Subcutaneous abdominal adipose tissue (tissue), 5 donors: ENCODE measurements around the gene STX10.

ENCODE experiments used
- H3K27ac ChIP-seq: one replicate; pipeline ENCODE4 v1.7.0; 2013; ENCODE audit warnings: low read depth, mild to moderate bottlenecking, inconsistent platforms, low read length, moderate library complexity
- H3K27me3 ChIP-seq, 5 donors: one replicate each; pipeline ENCODE4 v1.7.0; 2013; ENCODE audit warnings: low read length in 5 of 5, inconsistent platforms in 1 of 5; ENCODE audit not compliant: control insufficient read depth in 5 of 5, insufficient read depth in 4 of 5
- H3K36me3 ChIP-seq, 5 donors: one replicate each; pipeline ENCODE4 v1.7.0; 2013; ENCODE audit warnings: low read length in 5 of 5; ENCODE audit not compliant: control insufficient read depth in 5 of 5, insufficient read depth in 5 of 5
- H3K4me1 ChIP-seq, 5 donors: one replicate each; pipeline ENCODE4 v1.7.0; 2013; ENCODE audit warnings: low read length in 5 of 5, mild to moderate bottlenecking in 3 of 5, moderate library complexity in 1 of 5; ENCODE audit not compliant: control insufficient read depth in 5 of 5, insufficient read depth in 5 of 5
- H3K4me3 ChIP-seq, 5 donors: one replicate each; pipeline ENCODE4 v1.7.0; 2013; ENCODE audit warnings: low read length in 5 of 5, low read depth in 1 of 5
- H3K9ac ChIP-seq, 5 donors: one replicate each; pipeline ENCODE4 v1.7.0; 2013; ENCODE audit warnings: low read length in 5 of 5, mild to moderate bottlenecking in 4 of 5, moderate library complexity in 3 of 5
- H3K9me3 ChIP-seq, 5 donors: one replicate each; pipeline ENCODE4 v1.7.0; 2013; ENCODE audit warnings: low read length in 5 of 5; ENCODE audit not compliant: control insufficient read depth in 5 of 5
- donor health status: healthy.
- donor health status: healthy.
- donor health status: healthy.
- donor health status: healthy.
- donor health status: healthy.

Gene STX10

GRCh38 chr19:13165162-13165997, 15.2 kb upstream of the STX10 start:
- Histone ChIP-seq H3K4me3 (peak overlapping the region in 1 of 5 donors; percentile 52), H3K9ac (peak overlapping the region in 4 of 5 donors; percentile 21 to 69 (median 52)), H3K27ac (peak overlapping the region; percentile 98), H3K36me3 (no peaks in the 10 kb centered on the region), H3K9me3 (no peaks in the 10 kb centered on the region), H3K4me1 (peaks cover 17 to 68% (median 49%) of the 10 kb centered on the region in 5 donors), H3K27me3 (no peaks in the 10 kb centered on the region)

DNA sequence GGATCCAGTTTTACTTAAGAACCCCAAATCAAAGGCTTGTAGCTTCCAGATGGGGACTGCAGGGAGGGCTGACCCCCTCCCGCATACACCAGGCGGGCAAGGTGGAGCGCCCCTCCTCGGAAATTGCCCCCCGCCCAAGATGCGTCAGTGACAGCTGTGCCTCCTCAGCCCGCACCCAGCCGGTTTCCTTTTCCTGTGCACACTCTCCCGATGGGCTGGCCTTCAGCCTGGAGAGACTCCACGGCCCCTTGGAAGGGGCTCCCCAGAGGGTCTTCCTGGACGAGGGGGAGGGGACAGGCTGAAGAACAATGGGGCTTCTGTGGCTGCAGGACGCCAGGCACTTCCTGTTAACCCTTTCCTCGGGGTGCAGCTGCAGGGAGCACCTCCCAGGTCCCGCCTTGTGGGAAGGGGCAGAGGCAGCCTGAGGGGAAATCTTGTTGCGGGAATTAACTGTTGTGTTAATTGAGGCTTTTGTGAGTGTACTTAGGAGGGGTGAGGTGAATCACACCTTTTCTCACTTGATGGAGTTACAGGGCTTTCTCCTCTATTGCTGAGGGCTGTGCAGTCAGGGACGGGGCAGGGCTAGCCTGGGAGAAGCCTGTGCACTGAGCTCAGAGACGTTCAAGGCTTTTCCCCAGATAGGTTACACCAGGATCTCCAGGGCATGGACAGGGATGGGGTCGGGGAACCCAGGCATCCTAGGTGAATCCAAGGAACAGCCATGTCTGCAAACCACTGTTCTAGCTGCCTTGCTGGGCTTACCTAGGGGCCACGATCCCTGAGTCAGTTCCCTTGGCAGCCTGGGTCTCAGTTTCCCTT, 14.4 kb upstream of the STX10 start:
- peak overlapping the region; percentile 98 for H3K27ac ChIP-seq
- peak overlapping the region; percentile 21 to 69 (median 45) for H3K9ac ChIP-seq
- H3K9me3 ChIP-seq: no peaks in the 10 kb centered on the region
- peaks cover 15 to 65% (median 49%) of the 10 kb centered on the region in 5 donors for H3K4me1 ChIP-seq
- H3K36me3 ChIP-seq: no peaks in the 10 kb centered on the region
- H3K27me3 ChIP-seq: no peaks in the 10 kb centered on the region
- H3K4me3 ChIP-seq: peak overlapping the region in 2 of 5 donors; percentile 31 to 52

- H3K9me3 ChIP-seq: no peaks in the 10 kb centered on the region
- H3K9ac ChIP-seq: peak overlapping the region; percentile 66 to 93 (median 86)
- peak overlapping the region; percentile 98 for H3K27ac ChIP-seq
- no peaks in the 10 kb centered on the region for H3K27me3 ChIP-seq
- H3K4me3 ChIP-seq: peak overlapping the region; percentile 49 to 71 (median 63)
- H3K36me3 ChIP-seq: no peaks in the 10 kb centered on the region
- peaks cover 15 to 63% (median 49%) of the 10 kb centered on the region in 5 donors for H3K4me1 ChIP-seq
Observed at GRCh38 chr19:13163609-13164342, 13.6 kb upstream of the STX10 start.

GRCh38 chr19:13162724-13163608, 12.8 kb upstream of the STX10 start:
- Histone ChIP-seq H3K4me3 (peak overlapping the region; percentile 49 to 73 (median 63)), H3K27me3 (no peaks in the 10 kb centered on the region), H3K9me3 (no peaks in the 10 kb centered on the region), H3K36me3 (no peaks in the 10 kb centered on the region), H3K9ac (peak overlapping the region; percentile 66 to 93 (median 86)), H3K27ac (peak overlapping the region; percentile 98), H3K4me1 (peaks cover 15 to 56% (median 44%) of the 10 kb centered on the region in 5 donors)

- H3K9ac ChIP-seq: no peak overlapping the region
- no peaks in the 10 kb centered on the region for H3K36me3 ChIP-seq
- no peaks in the 10 kb centered on the region for H3K9me3 ChIP-seq
- H3K27me3 ChIP-seq: no peaks in the 10 kb centered on the region
- H3K27ac ChIP-seq: no peak overlapping the region
- H3K4me1 ChIP-seq: peaks cover 16 to 55% (median 37%) of the 10 kb centered on the region in 5 donors
- no peak overlapping the region for H3K4me3 ChIP-seq
Observed at GRCh38 chr19:13160557-13160956, 10.4 kb upstream of the STX10 start.

DNA sequence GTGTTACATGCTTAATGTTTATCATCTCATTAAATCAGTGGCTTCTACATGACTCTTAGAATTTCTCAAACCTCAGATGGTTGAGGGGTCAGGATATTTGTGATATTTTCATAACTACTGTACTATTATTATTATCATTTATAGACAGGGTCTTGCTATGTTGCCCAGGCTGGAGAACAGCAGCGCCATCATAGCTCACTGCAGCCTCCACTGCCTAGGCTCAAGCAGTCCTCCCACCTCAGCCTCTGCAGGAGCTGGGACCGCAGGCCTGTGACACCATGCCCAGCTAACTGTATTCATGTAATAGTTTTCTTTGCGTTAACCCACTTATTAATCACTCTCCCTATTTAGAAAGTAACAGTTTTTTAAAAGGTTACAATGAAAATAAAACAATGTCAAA, 9.5 kb upstream of the STX10 start:
- no peak overlapping the region for H3K27ac ChIP-seq
- no peaks in the 10 kb centered on the region for H3K9me3 ChIP-seq
- no peak overlapping the region for H3K9ac ChIP-seq
- H3K27me3 ChIP-seq: no peaks in the 10 kb centered on the region
- peaks cover 16 to 53% (median 37%) of the 10 kb centered on the region in 5 donors for H3K4me1 ChIP-seq
- no peaks in the 10 kb centered on the region for H3K36me3 ChIP-seq
- no peak overlapping the region for H3K4me3 ChIP-seq

DNA sequence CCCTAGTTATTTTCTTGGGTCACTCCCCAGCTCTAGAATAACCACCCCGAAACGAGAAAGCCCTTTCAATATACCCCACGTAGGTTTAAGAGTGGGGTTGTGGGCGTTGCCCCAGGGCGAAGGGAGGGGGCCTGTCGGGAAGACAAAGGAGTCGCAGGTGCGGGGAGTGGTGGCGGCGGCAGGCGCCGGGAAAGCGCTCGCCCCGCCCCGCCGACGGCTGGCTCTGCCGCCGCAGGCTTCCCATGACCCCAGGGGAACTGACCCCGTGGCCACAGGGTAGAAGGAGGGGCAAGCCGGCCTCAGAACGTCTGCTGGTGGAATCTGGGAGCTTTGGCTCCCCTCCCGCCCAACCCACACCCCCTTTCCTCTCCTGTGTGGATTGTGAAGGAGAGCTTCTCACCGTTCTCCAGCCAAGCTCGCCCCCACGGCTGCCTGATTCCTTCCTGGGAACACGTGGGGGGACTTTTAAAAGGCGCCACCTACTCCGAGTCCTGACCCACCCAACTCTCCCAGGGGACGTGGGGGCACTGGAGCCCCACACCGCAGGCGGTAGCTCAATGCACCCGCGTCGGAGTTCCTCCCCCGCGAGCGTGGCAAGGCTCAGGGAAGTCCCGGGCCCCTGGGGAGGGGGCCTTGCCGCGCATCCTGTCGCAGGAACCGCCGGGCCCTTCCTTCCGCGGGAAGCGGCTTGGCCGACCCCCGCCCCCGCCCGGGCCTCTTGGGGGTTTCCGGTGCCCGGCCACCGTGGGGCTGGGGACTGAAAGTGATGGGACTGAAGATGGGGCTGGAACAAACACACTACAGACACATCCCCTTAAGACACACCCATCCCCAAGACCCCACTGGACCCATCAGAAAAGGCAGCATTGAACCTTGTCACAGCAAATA, 5.5 kb upstream of the STX10 start:
- Histone ChIP-seq H3K4me3 (peak overlapping the region; percentile 87 to 100 (median 97)), H3K27ac (peak overlapping the region; percentile 97), H3K4me1 (peaks cover 8 to 42% (median 31%) of the 10 kb centered on the region in 5 donors), H3K36me3 (no peaks in the 10 kb centered on the region), H3K9me3 (no peaks in the 10 kb centered on the region), H3K9ac (peak overlapping the region; percentile 38 to 99 (median 97)), H3K27me3 (no peaks in the 10 kb centered on the region)

GRCh38 chr19:13154911-13155471, 4.8 kb upstream of the STX10 start:
- Histone ChIP-seq H3K9ac (peak overlapping the region in 4 of 5 donors; percentile 96 to 99 (median 98)), H3K36me3 (no peaks in the 10 kb centered on the region), H3K4me1 (peaks cover 8 to 45% (median 31%) of the 10 kb centered on the region in 5 donors), H3K27ac (peak overlapping the region; percentile 97), H3K27me3 (no peaks in the 10 kb centered on the region), H3K9me3 (no peaks in the 10 kb centered on the region), H3K4me3 (peak overlapping the region; percentile 87 to 100 (median 97))
